Keratinocyte (primary cell): ENCODE measurements around the gene ZNFX1. TPM values are rescaled to one million over a fixed set of nuclear protein-coding genes. Genes with fewer than 3 reads are reported as not detected.

Experiments
- DNase-seq: peaks from one replicate; pipeline ENCODE4 v3.0.0-alpha.2; 2011; ENCODE audit warnings: low read depth, missing footprints, low spot score
- FAIRE-seq: peaks from 2 replicates; lab custom pipeline; 2011; peaks lifted over from hg19 to GRCh38; lab: Jason Lieb, UNC
- H2AFZ ChIP-seq: 2 replicates; pipeline ENCODE4 v1.6.0; 2012; ENCODE audit warnings: low read length, control low read depth, inconsistent platforms; ENCODE audit not compliant: control insufficient read depth
- H3K27ac ChIP-seq: 2 replicates; pipeline ENCODE4 v1.5.1; 2011; ENCODE audit warnings: low read length; ENCODE audit not compliant: control insufficient read depth, insufficient read depth
- H3K27me3 ChIP-seq: 3 replicates; pipeline ENCODE4 v1.6.0; 2011; ENCODE audit warnings: low read length; ENCODE audit not compliant: control insufficient read depth, insufficient read depth; ENCODE audit errors: extremely low read depth
- H3K36me3 ChIP-seq, 2 experiments: 2 replicates in 1 of 2; 3 replicates in 1 of 2; pipeline ENCODE4 v1.5.1; 2011; ENCODE audit warnings: low read length in 2 of 2, mild to moderate bottlenecking in 1 of 2; ENCODE audit not compliant: control insufficient read depth in 2 of 2, insufficient read depth in 2 of 2; ENCODE audit errors: extremely low read depth in 1 of 2
- H3K4me1 ChIP-seq: 3 replicates; pipeline ENCODE4 v1.5.1; 2011; ENCODE audit warnings: low read length; ENCODE audit not compliant: control insufficient read depth, insufficient read depth; ENCODE audit errors: extremely low read depth
- H3K4me2 ChIP-seq: 3 replicates; pipeline ENCODE4 v1.6.0; 2011; ENCODE audit warnings: low read depth, low read length; ENCODE audit not compliant: control insufficient read depth, insufficient read depth; ENCODE audit errors: extremely low read depth
- H3K4me3 ChIP-seq, 3 experiments: fragments of 200-600 bp in 1 of 3; sonication (generic) in 1 of 3; 2 replicates in 2 of 3; 3 replicates in 1 of 3; pipeline ENCODE4 v1.5.1; 2011 to 2016; ENCODE audit warnings: low read length in 3 of 3, mild to moderate bottlenecking in 3 of 3, control low read depth in 2 of 3, inconsistent platforms in 1 of 3, low read depth in 1 of 3, mixed read lengths in 1 of 3, mixed run types in 1 of 3, moderate library complexity in 1 of 3; ENCODE audit not compliant: control insufficient read depth in 2 of 3, insufficient read depth in 2 of 3; ENCODE audit errors: extremely low read depth in 1 of 3
- H3K79me2 ChIP-seq: 2 replicates; pipeline ENCODE4 v1.6.0; 2012; ENCODE audit warnings: low read length; ENCODE audit not compliant: control insufficient read depth, insufficient read depth
- H3K9ac ChIP-seq: 3 replicates; pipeline ENCODE4 v1.6.0; 2011; ENCODE audit warnings: low read length; ENCODE audit not compliant: control insufficient read depth, insufficient read depth; ENCODE audit errors: extremely low read depth
- H3K9me1 ChIP-seq: 3 replicates; pipeline ENCODE4 v1.6.0; 2011; ENCODE audit warnings: low read length; ENCODE audit not compliant: control insufficient read depth, insufficient read depth; ENCODE audit errors: extremely low read depth
- H3K9me3 ChIP-seq: 2 replicates; pipeline ENCODE4 v1.5.1; 2012; ENCODE audit warnings: low read depth, low read length; ENCODE audit not compliant: control insufficient read depth
- H4K20me1 ChIP-seq: 3 replicates; pipeline ENCODE4 v1.6.0; 2011; ENCODE audit warnings: low read length; ENCODE audit not compliant: control insufficient read depth, insufficient read depth; ENCODE audit errors: extremely low read depth
- CTCF ChIP-seq, 3 experiments: IDR thresholded peaks in 1 of 3; conservative IDR thresholded peaks in 1 of 3; optimal IDR thresholded peaks in 1 of 3; 2 replicates in 2 of 3; 3 replicates in 1 of 3; pipeline versions ENCODE3 to v1.5.1; 2011; ENCODE audit warnings: low read length in 3 of 3, mild to moderate bottlenecking in 3 of 3, moderate library complexity in 2 of 3, control low read depth in 1 of 3, inconsistent platforms in 1 of 3; ENCODE audit not compliant: insufficient read depth in 2 of 3; ENCODE audit errors: extremely low read depth in 1 of 3
- EZH2 ChIP-seq: IDR thresholded peaks from one replicate; pipeline ENCODE4 v1.6.1; 2012; ENCODE audit warnings: inconsistent platforms, mild to moderate bottlenecking, low read length, moderate library complexity
- dilution Hi-C: fragments of 300-500 bp; cut with MboI; formaldehyde crosslinking; loops from one replicate; pipeline ENCODE4 v1.7.0; 2020; ENCODE audit warnings: low sequenced_read_pairs; ENCODE audit not compliant: extremely low pct_ligation_motif_present
- polyA plus RNA-seq, 5 experiments: library from polyadenylated mRNA; depleted of rRNA in 3 of 5; stranded (reverse) in 3 of 5; stranded (forward) in 1 of 5; unstranded in 1 of 5; fragments of >200 nt; gene quantifications; 1 replicate in 1 of 5; 2 replicates in 3 of 5; 3 replicates in 1 of 5; pipeline versions ENCODE4 v1.2.1 to v1.2.3, GENCODE V29; 2011 to 2012; ENCODE audit warnings: missing spikeins in 2 of 5, low read depth in 1 of 5, low replicate concordance in 1 of 5

Gene ZNFX1
- polyA plus RNA-seq, 1 donor (not counting 4 experiments of a cell fraction or from before 2014, with no cell fraction given): 14.2 TPM

GRCh38 chr20:49216991-49217578, 60.8 kb downstream of the ZNFX1 start:
- H3K9me1 ChIP-seq: no peaks in the 10 kb centered on the region
- peak overlapping the region; percentile 73 for H2AFZ ChIP-seq
- no peaks in the 10 kb centered on the region for H4K20me1 ChIP-seq
- no peaks in the 10 kb centered on the region for H3K9me3 ChIP-seq
- no peak overlapping the region for H3K4me3 ChIP-seq
- no peak overlapping the region for H3K27ac ChIP-seq
- peak overlapping the region; percentile 61 for H3K4me2 ChIP-seq
- dilution Hi-C loops: no loop called here
- H3K79me2 ChIP-seq: peaks cover 23% of the 10 kb centered on the region
- DNase-seq (peak; percentile 90), FAIRE-seq (peak; percentile 83)
- TF ChIP-seq EZH2 (no peak), CTCF (optimal IDR thresholded peaks at IDR 0.05 in 1 of 3, IDR thresholded peaks at IDR 0.05 in 1 of 3, conservative IDR thresholded peaks at IDR 0.05 in 1 of 3; ENCODE audit: extremely low read depth in 1 of 3, insufficient read depth in 2 of 3, low read length in 3 of 3) (peak; percentile 84 to 92 (median 89))
- H3K36me3 ChIP-seq: peaks cover 6 to 7% of the 10 kb centered on the region in 2 experiments
- no peaks in the 10 kb centered on the region for H3K27me3 ChIP-seq
- peaks cover 11% of the 10 kb centered on the region for H3K4me1 ChIP-seq
- no peak overlapping the region for H3K9ac ChIP-seq

GRCh38 chr20:49215232-49215631, 62.6 kb downstream of the ZNFX1 start:
- no peaks in the 10 kb centered on the region for H3K36me3 ChIP-seq
- peaks cover 10% of the 10 kb centered on the region for H3K79me2 ChIP-seq
- no peak overlapping the region for H3K4me2 ChIP-seq
- DNase-seq (no peak), FAIRE-seq (no peak)
- peaks cover 6% of the 10 kb centered on the region for H3K4me1 ChIP-seq
- H3K4me3 ChIP-seq: no peak overlapping the region
- H2AFZ ChIP-seq: no peak overlapping the region
- no peak overlapping the region for H3K27ac ChIP-seq
- H3K9me3 ChIP-seq: no peaks in the 10 kb centered on the region
- TF ChIP-seq CTCF (optimal IDR thresholded peaks at IDR 0.05 in 1 of 3, IDR thresholded peaks at IDR 0.05 in 1 of 3, conservative IDR thresholded peaks at IDR 0.05 in 1 of 3; ENCODE audit: extremely low read depth in 1 of 3, insufficient read depth in 2 of 3, low read length in 3 of 3): no peak
- TF ChIP-seq EZH2: no peak
- dilution Hi-C loops: no loop called here
- no peaks in the 10 kb centered on the region for H3K9me1 ChIP-seq
- no peaks in the 10 kb centered on the region for H4K20me1 ChIP-seq
- H3K27me3 ChIP-seq: no peaks in the 10 kb centered on the region
- no peak overlapping the region for H3K9ac ChIP-seq
